H9 (cell line): ENCODE results near the gene G6PC1. TPM values are rescaled to one million over a fixed set of nuclear protein-coding genes. Genes with fewer than 3 reads are reported as not detected.

Source experiments
- DNase-seq: peaks from one replicate; pipeline ENCODE4 v3.0.0-alpha.2; 2017
- H2AFZ ChIP-seq: one replicate; pipeline ENCODE4 v1.6.1; 2013; ENCODE audit warnings: mild to moderate bottlenecking, low read length, control low read depth, moderate library complexity
- H2AK5ac ChIP-seq: 2 replicates; pipeline ENCODE4 v1.6.1; 2013; ENCODE audit warnings: low read length, control low read depth, mixed read lengths; ENCODE audit not compliant: insufficient read length
- H2BK120ac ChIP-seq: one replicate; pipeline ENCODE4 v1.6.1; 2013; ENCODE audit warnings: low read depth, mild to moderate bottlenecking, low read length, control low read depth, inconsistent platforms; ENCODE audit not compliant: poor library complexity, severe bottlenecking
- H2BK12ac ChIP-seq: 2 replicates; pipeline ENCODE4 v1.6.1; 2013; ENCODE audit warnings: low read length, control low read depth, mixed read lengths, low read depth; ENCODE audit not compliant: insufficient read length
- H2BK15ac ChIP-seq: 2 replicates; pipeline ENCODE4 v1.6.1; 2013; ENCODE audit warnings: low read depth, low read length, control low read depth
- H2BK20ac ChIP-seq: one replicate; pipeline ENCODE4 v1.6.1; 2013; ENCODE audit warnings: low read depth, mild to moderate bottlenecking, low read length, control low read depth, inconsistent platforms; ENCODE audit not compliant: poor library complexity, severe bottlenecking
- H2BK5ac ChIP-seq: 2 replicates; pipeline ENCODE4 v1.6.1; 2013; ENCODE audit warnings: low read length, control low read depth, mixed read lengths; ENCODE audit not compliant: insufficient read length
- H3K14ac ChIP-seq: 2 replicates; pipeline ENCODE4 v1.6.1; 2013; ENCODE audit warnings: low read length, control low read depth; ENCODE audit not compliant: insufficient read depth
- H3K18ac ChIP-seq: 2 replicates; pipeline ENCODE4 v1.6.1; 2013; ENCODE audit warnings: low read depth, mild to moderate bottlenecking, mixed read lengths, low read length, control low read depth; ENCODE audit not compliant: insufficient read length
- H3K23ac ChIP-seq: 2 replicates; pipeline ENCODE4 v1.6.1; 2013; ENCODE audit warnings: low read length, control low read depth, mixed read lengths, low read depth; ENCODE audit not compliant: insufficient read length
- H3K23me2 ChIP-seq: 2 replicates; pipeline ENCODE4 v1.6.1; 2013; ENCODE audit warnings: low read depth, mild to moderate bottlenecking, mixed read lengths, low read length, control low read depth; ENCODE audit not compliant: insufficient read length, poor library complexity, severe bottlenecking
- H3K27ac ChIP-seq: 2 replicates; pipeline ENCODE4 v1.5.1; 2013; ENCODE audit warnings: low read length, control low read depth, mixed read lengths, low read depth; ENCODE audit not compliant: insufficient read length
- H3K27me3 ChIP-seq: 2 replicates; pipeline ENCODE4 v1.6.1; 2013; ENCODE audit warnings: low read length, control low read depth, inconsistent platforms; ENCODE audit not compliant: insufficient read depth
- H3K4ac ChIP-seq: 2 replicates; pipeline ENCODE4 v1.6.1; 2013; ENCODE audit warnings: low read depth, mild to moderate bottlenecking, control low read depth, inconsistent platforms, low read length, moderate library complexity
- H3K4me1 ChIP-seq: 2 replicates; pipeline ENCODE4 v1.6.1; 2013; ENCODE audit warnings: low read length, control low read depth, inconsistent platforms; ENCODE audit not compliant: insufficient read depth
- H3K4me2 ChIP-seq: 2 replicates; pipeline ENCODE4 v1.6.1; 2013; ENCODE audit warnings: low read length, control low read depth, mixed read lengths; ENCODE audit not compliant: insufficient read length, insufficient read depth
- H3K56ac ChIP-seq: 2 replicates; pipeline ENCODE4 v1.6.1; 2013; ENCODE audit warnings: low read depth, mild to moderate bottlenecking, mixed read lengths, low read length, control low read depth; ENCODE audit not compliant: insufficient read length
- H3K79me1 ChIP-seq: 2 replicates; pipeline ENCODE4 v1.6.1; 2013; ENCODE audit warnings: low read depth, mild to moderate bottlenecking, moderate library complexity, low read length, control low read depth, inconsistent platforms; ENCODE audit not compliant: insufficient read depth, poor library complexity, severe bottlenecking
- H3K79me2 ChIP-seq: 2 replicates; pipeline ENCODE4 v1.6.1; 2013; ENCODE audit warnings: low read length, control low read depth, inconsistent platforms; ENCODE audit not compliant: insufficient read depth
- H3K9ac ChIP-seq: 2 replicates; pipeline ENCODE4 v1.6.1; 2013; ENCODE audit warnings: low read length, control low read depth, mixed read lengths; ENCODE audit not compliant: insufficient read length; ENCODE audit errors: extremely low read depth
- H3K9me3 ChIP-seq: one replicate; pipeline ENCODE4 v1.6.1; 2013; ENCODE audit warnings: low read depth, low read length, inconsistent platforms; ENCODE audit not compliant: control insufficient read depth
- H3T11ph ChIP-seq: one replicate; pipeline ENCODE4 v1.6.1; 2013; ENCODE audit warnings: mild to moderate bottlenecking, low read length, control low read depth, inconsistent platforms
- H4K20me1 ChIP-seq: one replicate; pipeline ENCODE4 v1.6.1; 2013; ENCODE audit not compliant: control insufficient read depth, insufficient read length, insufficient read depth
- H4K5ac ChIP-seq: 2 replicates; pipeline ENCODE4 v1.6.1; 2013; ENCODE audit warnings: low read depth, mild to moderate bottlenecking, mixed read lengths, low read length, control low read depth; ENCODE audit not compliant: insufficient read length
- H4K8ac ChIP-seq: replicated peaks from 2 replicates; pipeline ENCODE4 v1.6.1; 2013; ENCODE audit warnings: low read length, control low read depth, mixed read lengths, low read depth; ENCODE audit not compliant: insufficient read length
- H4K91ac ChIP-seq: 2 replicates; pipeline ENCODE4 v1.6.1; 2013; ENCODE audit warnings: low read depth, mild to moderate bottlenecking, moderate library complexity, mixed read lengths, low read length, control low read depth; ENCODE audit not compliant: insufficient read length
- H3K27ac Mint-ChIP-seq, 3 experiments: 2 replicates in 2 of 3; 3 replicates in 1 of 3; pipeline ENCODE4 v1.8.0; 2020 to 2021; ENCODE audit warnings: mixed read lengths in 3 of 3, mild to moderate bottlenecking in 1 of 3, moderate library complexity in 1 of 3
- H3K27me3 Mint-ChIP-seq: 2 replicates; pipeline ENCODE4 v1.8.0; 2021; ENCODE audit warnings: low read depth, mild to moderate bottlenecking, moderate library complexity, mixed read lengths
- H3K36me3 Mint-ChIP-seq, 3 experiments: 2 replicates in 2 of 3; 3 replicates in 1 of 3; pipeline ENCODE4 v1.8.0; 2020 to 2021; ENCODE audit warnings: low read depth in 3 of 3, mixed read lengths in 3 of 3; ENCODE audit not compliant: insufficient read depth in 1 of 3
- H3K4me1 Mint-ChIP-seq, 2 experiments: 2 replicates each; pipeline ENCODE4 v1.8.0; 2020; ENCODE audit warnings: mixed read lengths in 2 of 2
- H3K4me3 Mint-ChIP-seq, 2 experiments: 2 replicates in 1 of 2; 3 replicates in 1 of 2; pipeline ENCODE4 v1.8.0; 2020 to 2021; ENCODE audit warnings: mild to moderate bottlenecking in 2 of 2, mixed read lengths in 2 of 2, moderate library complexity in 1 of 2
- H3K9me3 Mint-ChIP-seq, 2 experiments: 2 replicates in 1 of 2; 3 replicates in 1 of 2; pipeline ENCODE4 v1.8.0; 2020; ENCODE audit warnings: mild to moderate bottlenecking in 2 of 2, mixed read lengths in 2 of 2, moderate library complexity in 1 of 2
- CTCF ChIP-seq: fragments of 200-600 bp; sonication (generic); conservative IDR thresholded peaks from 3 replicates; pipeline ENCODE4 v1.8.0; 2021; ENCODE audit warnings: antibody characterized with exemption, mild to moderate bottlenecking
- WGBS: extraction: QIAGEN DNeasy Blood & Tissue Kit; methylation state at CpG from one replicate; pipeline ENCODE4 v1.1.7; 2013; ENCODE audit warnings: missing lambda C conversion rate, low lambda C conversion rate, mixed read lengths; ENCODE audit not compliant: insufficient read length; ENCODE audit errors: extremely low coverage; 5-methylcytosine and 5-hydroxymethylcytosine counted together
- total RNA-seq: library from RNA; stranded (reverse); gene quantifications from 2 replicates; pipeline ENCODE4 v1.2.1, GENCODE V29; 2021

G6PC1 gene
- total RNA-seq, 1 experiment from 2014 or later: not detected

DNA sequence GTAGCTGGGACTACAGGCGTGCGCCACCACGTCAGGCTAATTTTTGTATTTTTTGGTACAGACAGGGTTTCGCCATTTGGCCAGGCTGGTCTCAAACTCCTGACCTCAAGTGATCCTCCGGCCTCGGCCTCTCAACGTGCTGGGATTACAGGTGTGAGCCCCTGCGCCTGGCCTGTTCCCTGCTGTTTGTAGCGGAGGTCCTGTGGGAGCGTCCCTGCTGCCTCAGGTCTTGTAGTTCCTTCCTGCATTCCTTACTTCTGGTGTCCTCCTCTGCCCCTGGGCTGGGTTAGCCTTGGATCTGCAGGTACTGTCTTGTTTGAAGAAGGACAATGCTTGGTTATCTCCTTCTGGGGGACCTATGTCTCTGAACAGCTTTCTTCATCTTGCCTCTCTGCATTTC, 23.6 kb upstream of the G6PC1 start:
- Histone ChIP-seq H2BK15ac (no peak overlapping the region), H3K9me3 (no peaks in the 10 kb centered on the region), H3K56ac (no peak overlapping the region), H3K18ac (no peak overlapping the region), H2AFZ (no peak overlapping the region), H4K8ac (no peak overlapping the region), H2AK5ac (no peak overlapping the region), H3K4ac (no peak overlapping the region), H4K20me1 (no peaks in the 10 kb centered on the region), H3K23ac (no peak overlapping the region), H3K23me2 (no peaks in the 10 kb centered on the region), H2BK20ac (no peak overlapping the region), H3K9ac (no peak overlapping the region), H3K79me1 (no peaks in the 10 kb centered on the region), H2BK120ac (no peak overlapping the region), H3K14ac (no peak overlapping the region), H3K79me2 (no peaks in the 10 kb centered on the region), H4K91ac (no peak overlapping the region), H2BK5ac (no peak overlapping the region), H3K4me1 (no peaks in the 10 kb centered on the region; the same call in 1 of the 2 replicates), H3T11ph (no peak overlapping the region), H3K4me2 (no peak overlapping the region), H4K5ac (no peak overlapping the region), H2BK12ac (no peak overlapping the region), H3K27ac (no peak overlapping the region), H3K27me3 (no peaks in the 10 kb centered on the region)
- TF ChIP-seq CTCF: no peak
- H3K27me3 Mint-ChIP-seq: peaks cover 65% of the 10 kb centered on the region
- peaks cover 24 to 28% of the 10 kb centered on the region in 2 experiments for H3K4me1 Mint-ChIP-seq
- no peak overlapping the region; a peak in 1 of 7 replicates for H3K27ac Mint-ChIP-seq
- H3K36me3 Mint-ChIP-seq: no peaks in the 10 kb centered on the region; a peak in 1 of 7 replicates
- no CpG with 5 or more reads among the region's 10 CpGs for WGBS
- no peak overlapping the region for H3K4me3 Mint-ChIP-seq
- DNase-seq: no peak
- 0 out of 5 replicates have a peak, but pooled peaks cover 0 to 3% of the 10 kb centered on the region in 2 experiments for H3K9me3 Mint-ChIP-seq
